NK-92 treated with Interleukin-12 subunit alpha and Interleukin-12 subunit beta, amount 100 ng/mL, for 24 hours (cell line): ENCODE measurements around the gene KRTAP1-3.
"Not testable (repeated sequence)": the region's sequence is repeated elsewhere in the genome, so short reads cannot be mapped to it uniquely, and the experiment has no call there.

ENCODE experiments used
- DNase-seq: peaks from one replicate; lab custom pipeline; 2025; lab: John Stamatoyannopoulos, UW

The KRTAP1-3 gene

DNA sequence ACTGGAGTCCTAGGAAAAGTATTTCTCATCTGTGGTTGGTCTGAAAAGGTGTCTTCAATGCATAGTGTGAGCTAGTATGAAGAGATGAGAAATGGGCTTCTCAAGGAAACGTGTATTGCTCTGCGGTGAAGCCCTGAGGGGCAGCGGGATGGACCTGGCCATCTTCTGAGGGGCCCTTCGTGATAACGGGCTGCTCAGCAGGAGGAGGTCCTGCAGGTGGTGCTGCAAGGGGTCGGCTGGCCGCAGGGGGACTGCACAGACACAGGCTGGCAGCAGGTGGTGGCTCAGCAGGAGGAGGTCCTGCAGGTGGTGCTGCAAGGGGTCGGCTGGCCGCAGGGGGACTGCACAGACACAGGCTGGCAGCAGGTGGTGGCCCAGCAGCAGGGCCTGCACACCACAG is 19.9 kb upstream of the KRTAP1-3 start:
- DNase-seq = not testable (repeated sequence)

DNA sequence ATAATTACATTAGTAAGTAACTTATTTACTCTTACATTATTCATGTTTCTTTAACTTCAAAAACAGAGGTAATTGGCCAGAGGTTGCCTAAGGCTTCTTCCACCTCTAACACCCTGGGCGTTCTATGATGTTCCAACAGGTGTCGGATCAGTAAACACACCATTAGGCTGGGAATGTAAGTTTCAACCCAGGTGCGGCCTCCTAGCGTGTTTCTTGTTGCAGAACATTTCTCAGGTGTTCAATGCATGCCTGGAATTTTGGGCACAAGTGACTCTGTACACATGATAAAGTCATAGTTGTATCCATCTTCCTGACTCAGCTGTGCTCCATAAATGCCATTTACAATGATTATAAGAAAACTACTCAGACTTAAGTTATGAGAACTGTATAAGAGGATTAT is 19.4 kb upstream of the KRTAP1-3 start:
- no peak for DNase-seq

DNA sequence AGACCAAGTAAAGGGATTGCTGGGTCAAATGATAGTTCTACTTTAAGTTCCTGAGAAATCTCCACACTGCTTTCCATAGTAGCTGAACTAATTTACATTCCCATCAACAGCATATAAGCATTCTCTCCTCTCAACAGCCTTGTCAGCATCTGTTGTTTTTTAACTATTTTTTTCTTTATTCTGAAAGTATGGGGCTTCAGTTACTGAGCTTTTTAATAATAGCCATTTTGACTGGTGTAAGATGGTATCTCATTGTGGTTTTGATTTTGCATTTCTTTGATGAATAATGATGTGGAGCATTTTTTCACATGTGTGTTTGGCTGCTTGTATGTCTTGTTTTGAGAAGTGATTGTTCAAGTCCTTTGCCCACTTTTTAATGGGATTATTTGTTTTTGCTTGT is 17.9 kb upstream of the KRTAP1-3 start:
- DNase-seq = no peak

DNA sequence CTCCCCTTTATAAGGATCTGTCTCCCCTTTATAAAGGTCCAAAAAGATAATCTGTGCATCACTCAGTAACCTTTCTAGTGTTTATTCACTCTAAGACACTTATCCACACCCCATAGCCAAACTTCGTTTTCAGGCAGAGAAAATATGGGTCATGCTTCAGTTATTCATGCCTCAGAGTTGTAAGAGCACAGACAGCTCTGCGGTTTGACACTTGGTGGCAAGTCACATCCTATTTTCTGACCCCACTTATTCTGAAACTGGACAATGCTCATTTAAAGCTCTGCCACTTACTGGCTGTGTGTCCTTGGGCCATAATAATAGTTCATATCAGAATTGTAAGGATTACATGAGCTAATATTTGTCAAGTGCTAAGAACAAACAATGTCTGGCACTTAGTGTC is 14.4 kb upstream of the KRTAP1-3 start:
- no peak for DNase-seq

DNA sequence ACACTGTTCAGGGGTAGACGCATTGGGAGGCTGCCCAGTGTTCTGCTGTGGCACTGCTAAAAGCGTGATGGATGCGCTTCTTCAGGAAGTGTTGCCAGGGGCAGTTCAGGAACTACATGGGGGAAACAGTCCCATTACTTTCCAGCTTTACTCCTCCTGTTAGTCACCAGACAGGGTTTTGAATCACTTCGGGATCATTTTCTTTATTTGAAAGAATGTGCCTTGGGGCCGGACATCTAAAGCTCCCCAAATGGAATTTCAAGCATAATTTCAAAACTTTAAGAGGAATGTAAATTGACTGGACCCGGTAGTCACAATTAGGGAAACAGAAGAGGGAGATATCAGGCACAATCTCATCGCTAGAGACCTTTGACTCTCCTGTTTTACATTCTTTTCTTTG is 13.8 kb upstream of the KRTAP1-3 start:
- DNase-seq = no peak

DNA sequence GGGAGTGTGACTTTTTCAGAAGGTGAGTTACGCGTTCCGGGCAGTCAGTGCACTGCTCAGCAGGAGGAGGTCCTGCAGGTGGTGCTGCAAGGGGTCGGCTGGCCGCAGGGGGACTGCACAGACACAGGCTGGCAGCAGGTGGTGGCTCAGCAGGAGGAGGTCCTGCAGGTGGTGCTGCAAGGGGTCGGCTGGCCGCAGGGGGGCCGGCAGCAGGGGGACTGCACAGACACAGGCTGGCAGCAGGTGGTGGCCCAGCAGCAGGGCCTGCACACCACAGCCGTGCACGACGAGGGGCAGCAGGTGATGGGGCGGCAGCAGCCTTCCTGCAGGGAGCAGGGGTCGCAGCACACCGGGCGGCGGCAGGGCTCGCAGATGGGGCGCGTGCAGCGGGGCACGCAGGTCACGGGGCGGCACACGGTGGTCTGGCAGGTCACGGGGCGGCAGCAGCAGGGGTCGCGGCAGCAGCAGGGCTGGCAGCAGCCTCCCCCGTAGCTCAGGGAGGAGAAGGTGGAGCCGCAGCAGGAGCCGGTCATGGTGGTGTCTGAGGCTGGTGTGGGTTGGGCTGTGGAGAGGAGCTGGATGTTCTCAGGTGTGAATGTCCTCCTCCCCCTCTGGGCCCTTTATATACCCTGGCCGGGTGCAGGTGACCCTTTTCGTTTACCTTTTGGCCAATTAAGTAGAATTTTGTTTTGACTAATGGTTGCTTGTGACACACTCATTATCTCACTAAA is 12.2 kb upstream of the KRTAP1-3 start, which contains the start of gene KRTAP2-1:
TSS of gene KRTAP2-1 (minus strand) at position 582 of the 731 bp plus-strand sequence. CDS start at position 533, 49 bp downstream.
- DNase-seq = not testable (repeated sequence)

DNA sequence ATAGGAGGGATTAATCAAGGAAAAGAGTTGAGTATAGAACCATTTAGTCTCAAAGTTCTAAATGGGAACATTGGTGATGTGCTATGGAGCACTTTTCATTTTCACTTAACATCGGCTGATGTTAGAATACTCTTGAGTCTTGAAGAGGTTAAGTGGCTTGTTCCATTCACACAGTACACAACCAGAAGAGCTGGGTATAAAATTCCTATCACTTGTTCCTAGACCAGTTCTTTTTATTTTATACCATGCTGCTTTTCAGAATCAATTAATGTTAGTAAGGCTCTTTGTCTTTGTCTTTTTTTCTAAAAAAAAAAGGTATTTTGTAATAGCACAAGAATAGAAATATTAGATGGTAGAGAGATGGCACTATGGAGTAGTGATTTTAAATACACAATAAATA is 8.3 kb upstream of the KRTAP1-3 start:
- no peak for DNase-seq

DNA sequence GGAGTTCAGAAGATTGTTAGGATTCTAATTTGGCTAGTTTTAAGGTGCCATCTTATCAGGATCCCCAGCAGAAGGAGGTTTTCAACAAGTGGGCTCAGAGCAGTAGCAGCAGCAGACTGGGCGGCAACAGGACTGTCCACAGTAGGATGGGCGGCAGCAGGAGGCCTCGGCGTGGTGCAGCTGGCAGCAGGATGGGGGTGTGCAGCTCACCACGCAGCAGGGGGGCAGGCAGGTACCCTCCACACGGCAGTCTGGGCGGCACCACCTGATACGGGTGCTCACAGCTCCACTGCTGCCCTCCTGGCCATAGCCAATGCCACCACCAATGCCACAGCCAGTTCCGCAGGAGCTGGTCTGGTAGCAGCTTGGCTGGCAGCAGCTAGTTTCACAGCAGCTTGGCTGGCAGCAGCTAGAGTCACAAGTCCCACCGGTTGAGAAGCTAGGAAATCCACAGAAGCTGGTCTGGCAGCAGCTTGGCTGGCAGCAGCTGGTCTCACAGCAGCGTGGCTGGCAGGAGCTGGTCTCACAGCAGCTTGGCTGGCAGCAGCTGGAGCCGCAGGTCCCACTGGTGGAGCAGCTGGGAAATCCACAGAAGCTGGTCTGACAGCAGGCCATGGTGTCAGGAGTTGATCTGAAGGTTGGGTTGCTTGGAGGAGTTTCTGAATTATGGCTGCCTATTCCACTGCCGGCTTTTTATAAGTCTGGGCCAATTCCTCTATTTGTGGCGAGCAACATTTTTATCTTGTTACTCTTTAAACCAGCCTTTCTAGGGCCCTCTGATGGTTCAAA is 6.3 kb upstream of the KRTAP1-3 start, which contains the start of gene KRTAP1-1:
TSS of gene KRTAP1-1 (minus strand) at position 668 of the 789 bp plus-strand sequence. CDS start at position 615, 53 bp downstream.
- not testable (repeated sequence) for DNase-seq

DNA sequence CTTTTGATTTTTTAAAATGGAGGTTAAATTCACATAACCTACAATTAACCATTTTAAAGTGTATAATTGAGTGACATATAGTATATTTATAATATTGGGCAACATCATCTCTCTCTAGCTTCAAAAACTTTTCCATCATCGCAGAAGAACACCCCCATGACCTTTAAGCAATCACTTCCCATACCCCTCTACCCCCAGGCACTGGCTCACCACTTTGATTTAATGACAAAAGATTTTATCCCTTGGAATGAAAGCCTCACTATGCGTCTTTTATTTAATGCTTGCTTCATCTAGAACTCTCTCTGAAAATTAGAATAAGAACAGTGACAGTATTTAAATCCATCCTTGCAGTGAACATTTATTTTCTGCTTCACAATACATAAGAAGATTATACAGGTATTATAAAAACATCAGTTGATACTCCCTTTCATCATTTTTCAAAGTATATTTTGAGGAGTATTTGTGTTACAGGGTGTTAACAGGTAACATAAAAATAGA is 3.2 kb upstream of the KRTAP1-3 start:
- DNase-seq = no peak

DNA sequence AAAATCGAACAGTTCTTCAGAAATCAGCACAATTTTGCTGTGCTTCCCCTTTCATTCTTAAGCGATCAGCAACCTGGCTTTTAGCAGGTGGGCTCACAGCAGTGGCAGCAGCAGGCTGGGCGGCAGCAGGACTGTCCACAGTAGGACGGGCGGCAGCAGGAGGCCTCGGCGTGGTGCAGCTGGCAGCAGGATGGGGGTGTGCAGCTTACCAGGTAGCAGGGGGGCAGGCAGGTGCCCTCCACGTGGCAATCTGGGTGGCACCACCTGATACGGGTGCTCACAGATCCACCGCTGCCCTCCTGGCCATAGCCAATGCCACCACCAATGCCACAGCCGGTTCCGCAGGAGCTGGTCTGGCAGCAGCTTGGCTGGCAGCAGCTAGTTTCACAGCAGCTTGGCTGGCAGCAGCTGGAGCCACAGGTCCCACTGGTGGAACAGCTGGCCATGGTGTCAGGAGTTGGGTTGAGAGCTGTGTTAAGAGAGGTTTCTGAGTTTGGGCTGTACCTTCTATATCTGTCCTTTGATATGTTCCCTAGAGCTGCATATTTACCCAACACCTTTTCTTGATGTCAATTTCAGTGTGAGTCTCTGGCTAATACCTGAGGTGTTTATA is 4.9 kb downstream of the KRTAP1-3 start, which contains the start of gene KRTAP1-4:
TSS of gene KRTAP1-4 (minus strand) at position 563 of the 613 bp plus-strand sequence. CDS start at position 446, 117 bp downstream.
- no peak for DNase-seq

DNA sequence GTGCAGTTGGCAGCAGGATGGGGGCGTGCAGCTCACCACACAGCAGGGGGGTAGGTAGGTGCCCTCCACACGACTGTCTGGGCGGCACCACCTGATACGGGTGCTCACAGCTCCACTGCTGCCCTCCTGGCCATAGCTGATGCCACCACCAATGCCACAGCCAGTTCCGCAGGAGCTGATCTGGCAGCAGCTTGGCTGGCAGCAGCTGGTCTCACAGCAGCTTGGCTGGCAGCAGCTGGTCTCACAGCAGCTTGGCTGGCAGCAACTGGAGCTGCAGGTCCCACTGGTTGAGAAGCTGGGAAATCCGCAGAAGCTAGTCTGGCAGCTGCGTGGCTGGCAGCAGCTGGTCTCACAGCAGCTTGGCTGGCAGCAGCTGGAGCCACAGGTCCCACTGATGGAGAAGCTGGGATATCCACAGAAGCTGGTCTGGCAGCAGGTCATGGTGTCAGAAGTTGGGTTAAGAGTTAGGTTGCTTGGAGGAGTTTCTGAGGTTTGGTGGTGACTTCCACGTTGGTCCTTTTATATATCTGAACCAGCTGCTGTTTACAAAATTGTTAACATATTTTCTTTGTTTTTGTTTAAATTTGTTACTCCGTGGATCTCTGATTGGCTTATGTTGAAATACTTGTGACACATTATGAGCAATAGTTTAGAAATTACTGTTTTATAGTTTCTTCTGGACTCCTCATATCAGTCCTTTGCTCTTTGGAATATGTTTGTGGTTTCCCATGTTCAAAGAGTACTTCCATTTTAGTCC is 7.8 kb downstream of the KRTAP1-3 start, which contains the start of gene KRTAP1-5:
TSS of gene KRTAP1-5 (minus strand) at position 494 of the 757 bp plus-strand sequence. CDS start at position 441, 53 bp downstream.
- DNase-seq = no peak

DNA sequence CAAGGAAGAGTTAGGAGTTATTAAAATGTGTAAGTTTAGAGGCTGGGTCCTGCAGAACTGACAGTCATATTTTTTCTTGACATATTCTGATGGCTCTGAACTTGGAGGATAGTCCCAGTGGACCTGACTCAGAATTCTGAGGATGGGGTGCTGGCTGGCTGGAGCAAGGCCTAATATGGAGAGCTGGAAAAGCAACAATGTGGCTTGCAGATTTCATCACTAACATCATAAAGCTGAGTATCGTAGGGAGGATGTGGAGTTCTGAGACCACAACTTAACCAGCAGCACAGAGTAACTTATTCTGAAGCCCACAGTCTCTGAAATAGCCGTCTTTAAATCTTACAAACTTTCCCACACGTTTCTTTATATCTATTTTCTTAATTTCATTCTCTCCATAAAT is 10.0 kb downstream of the KRTAP1-3 start:
- no peak for DNase-seq

DNA sequence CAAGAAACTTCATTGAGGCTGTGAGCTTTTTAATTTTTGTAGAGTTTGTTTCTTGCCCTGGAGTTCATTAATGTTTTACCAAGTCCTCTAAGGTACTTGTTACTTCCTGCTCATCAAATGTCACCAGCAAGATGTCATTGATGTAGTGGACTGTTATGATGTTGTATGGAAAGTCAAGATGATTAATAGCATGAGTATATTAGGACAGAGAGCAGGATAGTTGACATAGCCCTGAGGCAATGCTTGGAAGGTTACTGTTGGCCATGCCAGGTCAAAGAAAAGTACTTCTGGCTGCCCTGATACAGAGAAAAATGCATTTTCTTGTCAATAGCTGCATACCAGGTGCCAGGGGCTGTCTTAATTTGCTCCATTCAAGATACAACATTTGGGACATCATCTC is 14.3 kb downstream of the KRTAP1-3 start:
- no peak for DNase-seq

DNA sequence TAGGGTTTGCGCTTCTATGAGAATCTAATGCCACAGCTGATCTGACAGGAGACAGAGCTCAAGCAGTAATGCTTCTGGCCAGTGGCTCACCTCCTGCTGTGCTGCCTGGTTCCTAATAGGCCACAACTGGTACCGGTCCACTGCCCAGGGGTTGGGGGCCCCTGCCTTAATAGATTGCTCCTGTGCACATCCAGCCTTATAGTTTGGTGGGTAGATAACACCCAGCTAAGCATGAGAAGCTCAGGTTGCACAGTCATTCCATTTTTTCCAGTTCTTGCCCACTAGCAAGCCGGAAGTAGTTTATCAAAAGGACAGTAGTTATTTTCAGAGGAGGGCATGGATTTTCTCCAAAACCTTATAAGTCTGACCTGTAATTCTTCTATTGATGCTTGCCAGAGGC is 15.3 kb downstream of the KRTAP1-3 start:
- DNase-seq = no peak

DNA sequence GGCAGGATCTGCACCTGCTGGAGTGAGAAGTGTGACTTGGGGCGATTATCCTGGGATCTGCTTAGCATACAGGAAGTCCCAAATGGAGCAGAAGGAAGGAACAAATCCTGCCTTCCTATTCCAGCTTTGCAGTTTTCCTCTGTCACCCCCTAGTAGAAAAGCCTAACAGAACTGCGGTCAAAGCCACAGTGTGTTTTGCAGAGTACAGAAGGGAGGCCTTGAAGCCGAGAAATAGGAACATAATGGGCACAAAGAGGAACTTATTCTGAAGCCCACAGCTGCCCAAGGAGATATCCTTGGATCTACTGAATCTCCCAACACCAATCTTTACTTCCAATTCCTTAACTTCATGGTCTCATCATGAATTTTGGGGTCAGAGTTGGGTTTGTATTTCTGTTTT is 16.1 kb downstream of the KRTAP1-3 start:
- no peak for DNase-seq

DNA sequence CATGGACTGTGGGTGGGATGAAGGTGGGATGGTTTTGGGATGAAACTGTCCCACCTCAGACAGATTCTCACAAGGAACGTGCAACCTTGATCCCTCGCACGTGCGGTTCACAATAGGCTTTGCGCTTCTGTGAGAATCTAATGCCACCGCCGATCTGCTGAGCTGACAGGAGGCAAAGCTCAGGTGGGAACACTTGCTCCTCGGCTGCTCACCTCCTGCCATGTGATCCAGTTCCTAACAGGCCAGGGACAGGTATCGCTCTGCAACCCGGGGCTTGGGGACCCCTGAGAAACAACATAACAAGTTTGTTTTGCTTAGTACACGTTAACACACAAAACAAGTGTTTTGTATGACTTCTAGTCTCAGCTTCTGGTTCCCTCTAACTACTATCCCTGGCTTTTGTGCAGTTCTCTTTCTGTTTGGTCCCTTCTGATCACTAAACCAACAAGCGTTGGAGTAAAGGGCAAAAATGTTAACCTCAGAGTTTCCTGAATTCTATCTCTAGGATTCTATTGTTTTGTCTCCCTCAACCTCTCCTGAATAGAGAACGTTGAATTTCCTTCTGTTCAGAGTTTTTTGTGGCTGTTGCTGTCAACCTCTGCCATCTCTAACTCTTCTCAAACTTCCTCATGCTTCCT is 18.0 kb downstream of the KRTAP1-3 start:
- DNase-seq = no peak

DNA sequence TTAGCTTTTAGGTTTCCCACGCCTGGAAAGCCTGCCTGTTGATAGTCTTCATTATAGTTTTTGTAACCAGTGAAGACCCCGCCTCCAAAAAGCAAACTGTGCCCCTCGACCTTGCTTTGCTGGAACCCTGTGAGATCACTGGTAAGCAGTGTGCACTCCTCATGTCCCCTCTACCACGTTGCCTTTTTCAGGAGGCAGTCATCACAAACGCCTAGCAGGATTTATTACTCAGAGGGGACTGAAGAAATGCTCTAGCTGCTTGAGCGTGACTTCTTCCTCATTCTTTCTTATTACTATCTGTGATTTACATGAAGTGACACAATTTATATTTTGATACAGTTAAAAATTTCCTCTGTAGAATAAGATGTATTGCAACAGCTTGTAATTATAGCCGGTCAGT is 19.2 kb downstream of the KRTAP1-3 start:
- DNase-seq = no peak

DNA sequence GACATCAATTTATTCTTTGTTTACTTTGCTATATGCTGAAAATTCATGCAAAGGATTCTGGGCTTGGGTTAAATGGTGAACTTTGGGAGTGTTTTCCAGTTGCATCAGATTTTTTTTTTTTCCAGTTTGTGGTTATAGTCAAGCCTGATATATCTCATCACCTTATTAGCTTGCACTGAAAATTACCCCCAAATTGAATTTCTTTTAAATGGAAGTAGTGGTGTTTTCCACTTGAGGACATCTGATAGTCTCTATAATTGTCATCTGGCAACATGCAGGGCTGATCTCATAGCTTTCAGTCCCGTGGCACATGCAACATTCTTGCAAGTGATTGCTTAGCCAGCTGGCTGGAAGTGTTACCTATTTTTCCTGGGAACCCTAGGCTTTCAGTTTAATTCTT is 21.1 kb downstream of the KRTAP1-3 start:
- DNase-seq = no peak

DNA sequence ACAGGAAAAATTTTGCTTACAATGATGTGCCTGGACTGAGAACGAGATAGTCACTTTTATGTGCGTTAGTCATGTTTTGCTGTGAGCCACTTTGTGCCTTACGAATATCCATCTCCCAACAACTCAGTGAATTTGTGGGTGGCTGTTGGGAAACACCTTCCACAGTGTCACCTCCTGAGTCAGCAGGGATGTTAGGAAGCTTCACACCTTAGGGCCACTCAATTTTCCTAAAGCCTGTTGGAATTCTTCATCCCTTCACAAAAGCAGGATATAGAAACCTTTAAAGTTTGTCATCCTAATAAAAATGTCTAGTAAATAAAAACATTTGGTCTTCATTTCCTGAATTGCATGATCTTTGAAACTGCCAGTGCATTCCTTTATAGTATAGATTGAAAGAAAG is 21.5 kb downstream of the KRTAP1-3 start:
- no peak for DNase-seq

DNA sequence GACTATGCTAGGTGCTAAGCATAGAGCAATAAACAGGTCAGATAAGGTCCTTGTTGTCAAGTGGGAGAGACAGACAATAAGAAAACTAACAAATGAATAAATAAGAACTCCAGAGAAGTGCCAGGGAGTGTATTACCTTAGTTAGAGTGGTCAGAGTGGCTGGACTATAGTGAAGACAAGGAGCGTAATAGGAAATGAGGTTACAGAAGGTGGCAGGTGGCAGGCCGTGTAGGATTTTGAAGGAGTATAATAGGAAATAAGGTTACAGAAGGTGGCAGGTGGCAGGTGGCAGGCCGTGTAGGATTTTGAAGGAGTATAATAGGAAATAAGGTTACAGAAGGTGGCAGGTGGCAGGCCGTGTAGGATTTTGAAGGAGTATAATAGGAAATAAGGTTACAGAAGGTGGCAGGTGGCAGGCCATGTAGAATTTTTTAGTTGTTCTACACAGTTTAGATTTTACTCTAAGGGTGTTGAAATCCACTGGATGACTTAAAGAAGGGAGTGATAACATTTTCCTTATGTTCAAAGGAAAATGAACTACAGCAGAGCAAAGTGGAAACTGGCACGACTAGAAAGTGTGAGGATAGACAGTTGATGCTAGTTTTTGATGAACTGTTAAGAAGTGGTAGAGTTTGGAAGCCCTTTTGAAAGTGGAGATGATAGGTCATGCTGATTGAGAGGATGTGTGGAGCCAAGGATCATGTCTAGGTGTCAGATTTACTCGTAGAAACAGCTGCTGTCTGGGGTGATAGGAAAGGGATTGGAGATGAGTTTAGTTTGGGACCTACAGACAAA is 22.2 kb downstream of the KRTAP1-3 start:
- no peak for DNase-seq
